GM19468 (cell line): Measurements from ENCODE around the gene C20orf141.
"Not testable (repeated sequence)": the region's sequence is repeated elsewhere in the genome, so short reads cannot be mapped to it uniquely, and the experiment has no call there.

Experiments
- ATAC-seq: cut with Tn5 transposase; IDR thresholded peaks from one replicate; pipeline ENCODE4 v1.9.1; 2021; ENCODE audit warnings: mild to moderate bottlenecking, moderate library complexity, moderate number of reproducible peaks; ENCODE audit not compliant: unreplicated experiment; ENCODE audit errors: extremely low read depth

Gene C20orf141

DNA sequence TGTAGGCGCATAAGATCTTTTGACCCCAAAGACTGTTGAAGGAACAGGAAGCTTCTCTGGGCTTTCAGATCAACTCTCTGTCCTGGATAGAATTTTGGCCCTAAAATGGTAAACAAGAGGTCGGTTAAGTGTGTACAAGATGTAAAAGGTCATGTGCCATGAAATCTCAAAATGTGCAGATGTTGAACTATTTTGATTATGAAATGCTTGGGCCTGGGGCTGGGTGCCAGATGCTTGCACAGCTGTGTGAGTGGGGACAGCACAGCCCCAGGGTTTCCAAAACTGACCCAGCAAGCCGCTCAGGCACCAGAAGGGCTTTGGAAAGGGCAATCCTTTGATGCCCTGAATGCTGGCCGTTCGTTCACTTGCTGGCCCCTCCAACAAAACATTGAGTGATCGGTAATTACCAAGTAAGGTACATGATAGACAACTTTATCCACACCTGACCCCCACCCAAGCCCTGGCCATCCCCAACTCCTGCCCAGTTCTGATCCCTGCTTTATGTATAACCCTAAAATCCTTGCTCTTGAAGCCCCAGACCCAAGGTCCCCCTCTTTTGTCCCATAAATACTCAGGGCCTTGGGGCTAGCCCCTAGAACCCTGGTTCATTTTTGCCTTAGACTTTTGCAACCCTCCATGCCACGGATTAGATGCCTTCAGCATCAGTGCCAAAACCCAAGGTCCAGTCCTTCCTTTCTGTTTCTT, 3.3 kb downstream of the C20orf141 start:
- no peak for ATAC-seq

DNA sequence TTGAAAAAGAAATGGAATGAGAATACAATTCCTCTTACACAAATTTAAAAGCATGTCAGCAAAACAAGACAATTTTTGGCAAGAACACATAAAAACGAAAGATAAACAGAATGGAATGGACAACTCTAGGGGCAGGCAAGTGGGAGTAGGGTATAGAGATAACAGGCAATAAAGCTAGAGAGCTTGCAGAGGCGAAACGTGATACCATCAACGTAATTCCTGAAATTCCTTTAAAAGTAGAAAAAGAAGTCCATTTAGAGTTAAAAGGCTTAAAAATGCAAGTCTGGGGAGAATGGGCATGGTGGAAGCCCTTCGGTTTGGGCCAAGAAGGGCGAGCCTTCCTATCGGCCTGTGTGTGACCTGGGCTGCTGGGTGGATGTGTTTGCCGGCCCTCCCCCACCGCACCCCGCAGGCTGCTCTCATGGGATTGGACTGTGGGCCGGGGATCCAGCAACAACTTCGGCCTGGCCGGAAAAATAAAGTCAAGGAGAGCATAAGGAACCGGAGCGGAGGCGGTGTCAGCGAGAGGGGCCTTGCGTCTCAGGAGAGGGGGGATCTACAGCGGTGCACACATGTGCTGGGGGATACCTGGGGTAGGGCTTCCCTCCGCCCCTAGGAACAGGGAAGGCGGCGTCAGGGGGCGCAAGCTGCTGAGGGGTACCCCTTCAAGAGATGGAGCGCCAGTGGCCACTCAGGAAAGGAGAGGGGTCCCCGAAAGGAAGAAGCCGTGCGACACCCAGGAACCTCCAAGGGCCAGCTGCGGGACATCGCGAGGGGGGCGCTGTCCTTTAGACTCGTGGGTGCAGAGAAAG, 5.5 kb downstream of the C20orf141 start:
- no peak for ATAC-seq

GRCh38 chr20:2820896-2821869, 6.4 kb downstream of the C20orf141 start:
- ATAC-seq: no peak

DNA sequence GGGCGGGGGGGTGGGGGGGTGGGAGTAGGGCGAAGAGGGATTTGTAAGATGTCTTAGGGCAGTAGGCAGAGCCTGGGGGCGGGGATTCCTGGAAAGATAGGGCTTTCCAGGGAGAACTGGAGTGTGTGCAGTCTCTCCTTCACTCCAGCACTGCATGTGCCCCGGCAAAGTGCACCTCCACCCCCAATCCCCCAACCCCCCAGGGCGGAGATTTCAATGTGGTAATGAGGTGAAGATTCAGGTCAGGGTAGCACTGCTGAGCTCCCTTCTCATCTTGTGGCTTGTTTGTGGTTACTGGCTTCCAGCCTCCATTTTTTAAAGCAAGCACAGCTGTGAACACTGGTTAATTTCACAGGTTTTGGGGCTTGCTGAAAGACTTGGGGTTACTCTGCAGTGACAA, 7.3 kb downstream of the C20orf141 start:
- no peak for ATAC-seq

DNA sequence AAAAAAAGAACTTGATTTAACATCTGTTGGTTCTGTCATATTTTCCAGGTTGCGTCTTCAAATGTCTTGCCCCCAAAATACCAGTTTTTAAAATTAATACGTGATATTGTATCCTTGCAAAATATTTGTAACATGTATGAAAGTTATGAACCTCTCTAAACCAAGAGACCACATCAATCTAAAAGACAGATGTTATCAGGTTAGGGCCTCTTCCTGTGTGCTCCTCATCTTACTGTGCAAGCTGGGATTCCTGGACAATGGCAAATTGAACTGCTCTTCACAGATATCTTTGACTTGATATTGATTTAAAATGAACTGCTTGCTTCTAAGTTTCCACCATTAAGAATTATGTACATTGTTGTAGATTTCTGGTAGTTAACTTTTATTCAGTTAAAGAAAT, 11.0 kb downstream of the C20orf141 start:
- no peak for ATAC-seq

GRCh38 chr20:2826655-2827054, 11.9 kb downstream of the C20orf141 start:
- ATAC-seq: no peak

- ATAC-seq: no peak
Observed at GRCh38 chr20:2829376-2829775, 14.6 kb downstream of the C20orf141 start.

GRCh38 chr20:2831206-2831605, 16.4 kb downstream of the C20orf141 start:
- not testable (repeated sequence) for ATAC-seq

- no peak for ATAC-seq
Observed at GRCh38 chr20:2833761-2834160, 19.0 kb downstream of the C20orf141 start.

DNA sequence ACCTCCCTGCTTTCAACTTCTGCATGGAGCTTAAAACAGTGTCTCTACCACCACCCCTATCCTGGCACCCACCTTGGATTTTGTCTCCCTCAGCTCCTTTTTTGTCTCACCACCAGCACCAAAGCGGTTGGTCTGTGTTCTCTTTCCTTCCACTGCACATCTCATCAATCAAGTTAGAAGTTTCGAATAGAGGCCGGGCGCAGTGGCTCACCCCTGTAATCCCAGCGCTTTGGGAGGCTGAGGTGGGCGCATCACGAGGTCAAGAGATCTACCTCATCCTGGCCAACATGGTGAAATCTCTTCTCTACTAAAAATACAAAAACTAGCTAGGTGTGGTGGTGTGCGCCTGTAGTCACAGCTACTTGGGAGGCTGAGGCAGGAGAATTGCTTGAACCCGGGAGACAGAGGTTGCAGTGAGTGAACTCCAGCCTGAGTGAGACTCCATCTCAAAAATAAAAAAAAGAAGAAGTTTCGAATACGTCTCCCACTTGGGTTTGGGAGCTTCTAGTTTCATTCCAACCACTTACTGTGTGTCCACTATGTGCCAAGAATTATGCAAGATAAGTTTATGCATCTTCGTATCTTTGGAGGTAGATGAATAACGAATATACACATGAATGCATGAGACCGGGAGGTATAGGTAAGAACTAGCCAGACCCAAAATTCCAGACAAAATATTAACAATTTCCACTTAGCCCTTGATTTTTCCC, 19.8 kb downstream of the C20orf141 start:
- ATAC-seq: no peak

GRCh38 chr20:2835331-2835796, 20.6 kb downstream of the C20orf141 start:
- ATAC-seq: no peak

- no peak for ATAC-seq
Observed at GRCh38 chr20:2836035-2836434, 21.2 kb downstream of the C20orf141 start.

DNA sequence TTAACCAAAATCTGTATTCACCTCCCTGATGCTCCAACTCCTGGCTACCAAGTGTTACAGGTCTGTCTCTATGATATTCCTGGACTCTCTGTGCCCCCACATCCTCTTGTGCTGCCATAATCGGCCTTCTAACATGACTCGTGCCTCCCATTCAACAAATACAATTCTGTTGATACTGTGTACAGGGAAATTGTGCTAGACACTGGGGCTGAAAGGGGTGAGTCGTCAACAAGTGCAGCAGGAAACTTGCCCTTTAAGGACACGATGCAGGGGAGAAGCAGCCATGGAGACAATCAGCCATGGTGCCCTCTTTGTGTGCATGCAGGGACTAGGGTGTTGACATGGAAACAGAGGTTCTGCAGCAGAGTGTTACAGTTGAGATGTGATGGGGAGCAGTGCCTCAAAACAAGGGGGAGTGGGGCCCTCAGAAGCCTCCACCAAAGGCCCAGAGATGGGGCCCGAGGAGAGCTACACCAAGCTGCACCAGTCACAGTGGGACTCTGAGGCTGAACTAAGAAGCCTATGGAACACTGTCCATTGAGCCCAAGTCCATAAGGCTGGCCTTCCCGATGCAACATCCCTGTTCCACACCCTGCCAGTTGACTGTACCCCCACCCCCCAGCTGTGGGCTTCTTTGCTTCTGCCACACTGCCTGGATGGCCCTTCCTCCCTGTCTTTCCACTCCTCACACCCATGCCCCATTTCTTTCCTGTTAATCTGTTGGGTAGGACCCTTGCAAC, 22.6 kb downstream of the C20orf141 start:
- no peak for ATAC-seq

GRCh38 chr20:2838170-2838797, 23.5 kb downstream of the C20orf141 start:
- ATAC-seq: no peak

GRCh38 chr20:2838847-2839671, 24.3 kb downstream of the C20orf141 start:
- ATAC-seq: no peak

DNA sequence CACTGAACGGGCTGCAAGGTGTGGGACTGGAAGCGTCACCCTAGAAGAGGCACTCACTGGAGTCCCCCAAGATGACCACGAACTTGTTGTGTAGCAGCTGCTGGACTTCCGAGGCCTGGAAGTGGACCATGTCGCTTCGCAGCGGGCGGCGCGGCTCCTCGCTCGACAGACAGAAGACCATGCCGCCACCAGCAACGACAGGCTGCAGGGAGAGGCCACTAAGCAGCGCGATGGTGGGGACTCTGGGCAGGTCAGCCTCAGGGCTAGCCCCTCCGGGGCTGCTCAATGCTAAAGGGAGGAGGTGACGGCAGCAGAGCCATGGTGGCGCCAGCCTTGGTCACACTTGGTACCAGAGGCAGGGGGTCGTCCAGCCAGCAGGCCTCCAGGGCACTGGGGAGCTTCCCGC, 24.9 kb downstream of the C20orf141 start:
- no peak for ATAC-seq

GRCh38 chr20:2840138-2840966, 25.6 kb downstream of the C20orf141 start, which contains the start of the genes PCED1A and VPS16:
Gene PCED1A, minus strand, starts transcription at chr20:2840655. Its CDS starts 743 bp downstream, at chr20:2839912.
Gene VPS16, plus strand, starts transcription at chr20:2840745. Its CDS starts 30 bp downstream, at chr20:2840775.
- ATAC-seq: peak; percentile 76
